Epithelial cell of esophagus (primary cell): Measurements from ENCODE around the gene ETS1.

Experiments used
- DNase-seq: peaks from one replicate; pipeline ENCODE4 v3.0.0; 2010; ENCODE audit warnings: low read depth
- H3K4me3 ChIP-seq: 2 replicates; pipeline ENCODE4 v1.5.1; 2011; ENCODE audit warnings: mild to moderate bottlenecking, low read length, control low read depth
- TF ChIP-seq, protein P1 (sequence below): IDR thresholded peaks from 2 replicates; pipeline ENCODE4 v1.5.1; 2011; ENCODE audit warnings: low read depth, mild to moderate bottlenecking, low read length, control low read depth, inconsistent platforms; ENCODE audit not compliant: insufficient read depth; ENCODE audit errors: missing control alignments

ETS1 gene

DNA sequence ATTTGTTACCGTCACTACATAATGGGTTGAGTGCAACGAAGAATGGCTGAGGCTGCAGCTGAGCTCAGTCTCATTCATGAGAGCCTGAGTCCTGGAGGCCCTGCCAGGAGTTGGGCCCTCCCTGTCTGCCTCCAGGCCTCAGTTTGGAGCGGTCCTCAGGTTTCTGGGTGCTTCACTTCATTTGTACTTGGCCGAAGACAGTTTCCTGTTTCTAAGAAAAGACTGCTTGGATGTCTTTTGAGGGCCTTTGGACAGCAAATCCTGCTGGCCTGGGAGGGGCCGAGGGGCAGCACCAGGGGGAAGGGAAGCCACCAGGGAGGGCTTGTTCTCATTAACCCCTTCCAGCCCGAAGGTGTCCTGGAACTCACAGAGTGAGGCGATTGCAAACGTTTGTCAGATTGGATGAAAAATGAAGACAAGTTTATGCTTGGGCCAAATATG is 163.1 kb downstream of the ETS1 start:
- H3K4me3 ChIP-seq = no peak overlapping the region
- no peak for DNase-seq
- TF ChIP-seq, protein P1, sequence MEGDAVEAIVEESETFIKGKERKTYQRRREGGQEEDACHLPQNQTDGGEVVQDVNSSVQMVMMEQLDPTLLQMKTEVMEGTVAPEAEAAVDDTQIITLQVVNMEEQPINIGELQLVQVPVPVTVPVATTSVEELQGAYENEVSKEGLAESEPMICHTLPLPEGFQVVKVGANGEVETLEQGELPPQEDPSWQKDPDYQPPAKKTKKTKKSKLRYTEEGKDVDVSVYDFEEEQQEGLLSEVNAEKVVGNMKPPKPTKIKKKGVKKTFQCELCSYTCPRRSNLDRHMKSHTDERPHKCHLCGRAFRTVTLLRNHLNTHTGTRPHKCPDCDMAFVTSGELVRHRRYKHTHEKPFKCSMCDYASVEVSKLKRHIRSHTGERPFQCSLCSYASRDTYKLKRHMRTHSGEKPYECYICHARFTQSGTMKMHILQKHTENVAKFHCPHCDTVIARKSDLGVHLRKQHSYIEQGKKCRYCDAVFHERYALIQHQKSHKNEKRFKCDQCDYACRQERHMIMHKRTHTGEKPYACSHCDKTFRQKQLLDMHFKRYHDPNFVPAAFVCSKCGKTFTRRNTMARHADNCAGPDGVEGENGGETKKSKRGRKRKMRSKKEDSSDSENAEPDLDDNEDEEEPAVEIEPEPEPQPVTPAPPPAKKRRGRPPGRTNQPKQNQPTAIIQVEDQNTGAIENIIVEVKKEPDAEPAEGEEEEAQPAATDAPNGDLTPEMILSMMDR = no peak

DNA sequence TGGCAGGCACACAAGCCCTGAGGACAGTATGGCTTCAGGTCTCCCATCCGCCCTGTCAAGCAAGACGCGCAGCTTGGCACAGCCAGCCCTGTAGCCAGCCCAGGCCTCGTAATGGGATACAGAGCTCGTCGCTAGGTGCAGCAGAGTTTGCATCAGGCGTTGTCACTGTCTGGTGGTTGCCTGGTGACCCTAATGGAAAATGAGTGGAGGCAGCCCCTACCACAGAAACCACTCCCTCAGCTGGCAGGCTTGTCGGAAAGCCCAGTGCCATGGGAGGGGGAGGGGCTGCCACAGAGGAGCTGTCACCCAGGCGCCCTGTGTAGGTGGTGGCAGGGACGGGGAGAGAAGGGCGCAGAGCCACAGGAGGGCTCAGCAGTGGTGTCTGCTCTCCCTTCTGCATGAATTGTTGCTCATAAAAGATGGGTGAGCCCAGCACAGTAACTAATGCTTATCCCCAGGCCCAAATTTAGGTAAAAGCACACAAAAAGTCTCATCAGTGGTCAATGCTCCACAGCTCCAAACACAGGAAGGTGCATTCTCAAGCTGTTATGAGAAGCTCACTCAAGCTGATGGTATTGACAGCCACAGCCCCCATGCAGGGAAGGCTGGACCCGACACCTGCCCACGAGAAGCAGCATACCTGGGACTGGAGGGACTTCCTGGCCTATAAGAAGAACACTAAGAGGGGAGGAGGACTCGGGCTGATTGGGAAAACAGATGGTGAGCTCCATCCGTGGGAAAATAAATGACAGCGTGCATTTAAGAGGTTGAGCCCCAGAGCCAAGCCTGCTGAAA is 164.6 kb downstream of the ETS1 start:
- DNase-seq = no peak
- no peak overlapping the region for H3K4me3 ChIP-seq
- TF ChIP-seq, protein P1 = no peak

DNA sequence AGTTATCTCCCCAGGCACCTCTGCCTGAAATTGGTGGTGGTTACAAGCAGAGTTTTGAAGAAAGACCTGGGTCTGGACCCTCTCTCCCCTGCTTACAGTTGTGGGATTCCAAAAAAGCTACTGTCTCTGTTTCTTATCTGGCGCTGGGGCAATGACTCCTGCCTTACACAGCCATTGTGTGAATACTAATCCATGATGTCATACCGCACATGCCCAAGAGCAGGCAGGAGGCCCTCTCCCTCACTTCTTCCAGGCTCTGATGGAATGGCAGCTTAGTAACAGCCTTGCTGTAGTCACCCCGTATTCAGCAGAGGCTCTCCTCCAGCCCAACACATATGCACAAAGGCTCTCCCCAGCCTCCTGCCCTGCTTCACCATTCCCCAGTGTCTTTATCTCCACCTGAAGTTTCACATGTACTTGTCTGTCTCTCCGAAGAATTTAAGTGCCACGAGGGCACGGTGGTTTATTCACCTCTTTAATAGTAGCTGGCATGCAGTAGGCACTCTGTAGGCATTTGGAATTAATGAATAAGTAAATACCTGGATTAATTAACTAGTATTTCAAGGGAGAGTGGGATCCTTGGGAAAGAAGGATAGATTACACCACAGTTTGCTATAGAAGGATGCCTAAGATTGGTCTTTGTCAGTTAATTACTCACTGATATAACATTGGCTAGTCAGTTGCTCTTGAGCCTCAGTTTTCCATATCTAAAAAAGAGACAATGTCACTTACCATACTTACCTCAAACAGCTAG is 165.6 kb downstream of the ETS1 start:
- no peak overlapping the region for H3K4me3 ChIP-seq
- TF ChIP-seq, protein P1 = no peak
- peak; percentile 47 for DNase-seq

DNA sequence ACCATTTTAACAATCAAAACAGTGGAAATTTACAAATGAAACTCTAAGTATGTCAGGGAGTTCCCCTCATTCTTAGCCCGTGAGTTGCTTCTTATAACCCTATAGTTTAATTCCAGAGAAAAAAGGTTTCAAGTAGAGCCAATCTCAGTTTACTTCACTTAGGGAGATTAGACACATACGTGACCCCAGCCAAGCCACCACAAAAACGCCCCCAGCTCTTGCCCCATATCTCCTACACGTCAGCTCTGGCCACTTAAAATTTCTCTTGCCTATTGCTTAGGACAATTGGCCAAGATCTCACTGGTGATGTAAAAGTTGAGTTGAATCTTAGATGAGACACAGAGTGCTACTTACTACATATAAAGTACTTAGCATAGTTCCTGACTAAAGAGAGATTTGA is 166.4 kb downstream of the ETS1 start:
- H3K4me3 ChIP-seq = no peak overlapping the region
- DNase-seq = no peak
- TF ChIP-seq, protein P1 = no peak

DNA sequence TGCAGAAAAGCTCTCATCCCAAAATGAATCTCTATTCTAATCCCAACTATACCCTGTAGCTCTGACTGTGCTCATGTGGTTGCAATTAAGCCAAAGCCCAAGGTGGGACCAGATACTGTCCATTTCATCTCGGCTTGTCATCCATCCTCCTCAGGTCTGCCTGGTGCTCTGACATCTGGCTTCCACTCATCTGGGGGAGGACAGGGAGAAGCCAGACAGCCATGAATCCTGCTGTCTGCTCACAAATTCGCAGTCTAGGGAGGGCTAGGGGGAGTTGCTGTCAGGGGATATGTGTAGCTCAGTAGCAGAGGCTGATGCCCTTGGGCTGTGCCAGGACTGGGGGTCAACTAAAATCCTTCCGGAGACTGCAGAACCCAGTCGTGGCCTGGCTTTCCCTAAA is 167.1 kb downstream of the ETS1 start:
- TF ChIP-seq, protein P1 = no peak
- no peak for DNase-seq
- no peak overlapping the region for H3K4me3 ChIP-seq

DNA sequence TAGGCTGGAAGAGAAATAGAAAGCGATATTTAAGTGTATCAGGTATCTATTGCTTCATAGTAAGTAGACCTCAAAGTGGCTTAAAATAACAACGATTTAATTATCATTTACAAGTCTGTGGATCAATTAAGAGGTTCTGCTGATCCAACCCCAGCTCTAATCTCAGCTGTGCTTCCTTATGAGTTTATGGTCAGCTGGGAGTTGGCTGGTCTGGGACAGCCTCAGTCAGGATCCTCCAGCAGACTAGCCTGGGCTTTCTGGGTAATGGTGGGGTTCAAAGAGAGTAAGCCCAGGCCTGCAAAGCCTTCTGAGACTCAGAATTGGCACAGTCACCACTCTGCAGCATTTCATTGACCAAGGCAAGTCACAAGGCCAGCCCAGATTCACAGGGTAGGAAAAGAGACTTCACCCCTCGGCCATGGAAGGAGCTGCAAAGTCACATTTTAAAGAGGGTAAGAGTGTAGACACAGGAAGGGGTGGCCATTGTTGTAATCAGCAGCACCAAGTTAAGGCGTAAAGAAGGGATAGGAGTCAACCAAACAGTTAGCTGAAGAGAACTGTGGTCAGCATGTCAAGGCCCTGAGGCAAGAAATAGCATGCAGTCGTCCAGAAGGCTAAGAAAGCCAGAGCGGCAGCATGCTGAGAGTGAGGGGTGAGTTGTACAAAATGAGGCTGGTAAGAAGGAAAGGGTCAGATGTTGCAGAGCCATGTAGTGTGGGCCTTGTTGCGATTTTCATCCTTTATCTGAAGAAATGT is 168.2 kb downstream of the ETS1 start:
- DNase-seq = no peak
- TF ChIP-seq, protein P1 = no peak
- no peak overlapping the region for H3K4me3 ChIP-seq
